K562 (cell line): Measurements from ENCODE around the gene ACVR2B. TPM values are rescaled to one million over a fixed set of nuclear protein-coding genes. Genes with fewer than 3 reads are reported as not detected.

ENCODE experiments used
- ATAC-seq: fragments of 200-7000 bp; cut with Tn5 transposase; 3 replicates; pipeline ENCODE4 v1.9.1; 2020; ENCODE audit warnings: moderate library complexity
- BruUV-seq: library from RNA; stranded (reverse); fragments of 400-500 nt; replicated peaks from 2 replicates; lab custom pipeline; 2021; lab: Mats Ljungman, UMichigan
- CTCF ChIA-PET: fragments of 300-600 bp; formaldehyde crosslinking; extraction: SDS; loops from one replicate; lab custom pipeline; 2021; ENCODE audit warnings: low intra/inter-chr PET ratio; lab: Yijun Ruan, JAX
- POLR2A ChIA-PET: fragments of 300-600, 350-650 bp; sonication (Branson Sonifier 250); formaldehyde crosslinking; extraction: SDS; loops from one replicate; lab custom pipeline; 2021; ENCODE audit warnings: antibody characterized with exemption, inconsistent platforms; lab: Yijun Ruan, JAX
- DNase-seq, 4 experiments: peaks; one replicate each; pipeline versions ENCODE4 v3.0.0 to v3.0.0-alpha.2; 2011 to 2018; ENCODE audit warnings: low spot score in 3 of 4, mixed read lengths in 3 of 4; ENCODE audit errors: extremely low read depth in 1 of 4
- FAIRE-seq: peaks from 2 replicates; lab custom pipeline; 2011; peaks lifted over from hg19 to GRCh38; lab: Jason Lieb, UNC
- H2AFZ ChIP-seq: 2 replicates; pipeline ENCODE4 v1.6.0; 2011; ENCODE audit warnings: low read depth, low read length, control low read depth, inconsistent platforms
- H3K27ac ChIP-seq: fragments of 200-600 bp; 3 replicates; pipeline ENCODE4 v1.8.0; 2011; ENCODE audit warnings: low read depth, mild to moderate bottlenecking, control low read depth, inconsistent platforms, low read length, moderate library complexity, mixed read lengths; ENCODE audit errors: extremely low read depth
- H3K27me3 ChIP-seq, 2 experiments: fragments of 300-600 bp in 1 of 2; 2 replicates in 1 of 2; 3 replicates in 1 of 2; pipeline versions ENCODE4 v1.6.0 to v1.8.0; 2011; ENCODE audit warnings: inconsistent platforms in 2 of 2, low read length in 2 of 2, mild to moderate bottlenecking in 1 of 2, mixed read lengths in 1 of 2, moderate library complexity in 1 of 2; ENCODE audit not compliant: control insufficient read depth in 2 of 2, insufficient read depth in 2 of 2
- H3K36me3 ChIP-seq: fragments of 300-600 bp; 3 replicates; pipeline ENCODE4 v1.8.0; 2011; ENCODE audit warnings: mild to moderate bottlenecking, low read length, inconsistent platforms; ENCODE audit not compliant: control insufficient read depth, insufficient read depth
- H3K4me1 ChIP-seq, 2 experiments: fragments of 200-600 bp in 1 of 2; replicated peaks in 1 of 2; 2 replicates in 1 of 2; 3 replicates in 1 of 2; pipeline versions ENCODE4 v1.5.1 to v1.8.0; 2011; ENCODE audit warnings: inconsistent platforms in 2 of 2, low read length in 2 of 2, mild to moderate bottlenecking in 1 of 2, mixed read lengths in 1 of 2, moderate library complexity in 1 of 2; ENCODE audit not compliant: control insufficient read depth in 2 of 2, insufficient read depth in 2 of 2
- H3K4me2 ChIP-seq: 2 replicates; pipeline ENCODE4 v1.6.1; 2011; ENCODE audit warnings: low read length, control low read depth, inconsistent platforms, mixed read lengths; ENCODE audit not compliant: insufficient read depth
- H3K4me3 ChIP-seq: fragments of 200-600 bp; sonication (generic), shearing (Covaris generic); 2 replicates; pipeline ENCODE4 v1.5.1; 2016; ENCODE audit warnings: control low read depth, inconsistent platforms
- H3K79me2 ChIP-seq: fragments of 200-600 bp; 3 replicates; pipeline ENCODE4 v1.8.0; 2011; ENCODE audit warnings: low read length, inconsistent platforms; ENCODE audit not compliant: control insufficient read depth, insufficient read depth
- H3K9ac ChIP-seq, 2 experiments: 2 replicates each; pipeline versions ENCODE4 v1.6.0 to v1.6.1; 2011; ENCODE audit warnings: low read depth in 2 of 2, low read length in 2 of 2, control low read depth in 1 of 2, inconsistent platforms in 1 of 2, mild to moderate bottlenecking in 1 of 2, mixed read lengths in 1 of 2; ENCODE audit not compliant: insufficient read depth in 1 of 2
- H3K9me1 ChIP-seq: one replicate; pipeline ENCODE4 v1.6.0; 2011; ENCODE audit warnings: inconsistent platforms, mild to moderate bottlenecking, low read length, moderate library complexity; ENCODE audit not compliant: control insufficient read depth, insufficient read depth
- H3K9me3 ChIP-seq: replicated peaks from 2 replicates; pipeline ENCODE4 v1.5.1; 2011; ENCODE audit warnings: low read depth, low read length, inconsistent platforms; ENCODE audit not compliant: control insufficient read depth, insufficient read depth
- H4K20me1 ChIP-seq: replicated peaks from 2 replicates; pipeline ENCODE4 v1.6.1; 2011; ENCODE audit warnings: low read length, inconsistent platforms, mixed read lengths; ENCODE audit not compliant: control insufficient read depth, insufficient read depth
- CHD4 ChIP-seq: fragments of 200-600 bp; sonication (generic); IDR thresholded peaks from 3 replicates; pipeline ENCODE4 v1.6.1; 2012; ENCODE audit warnings: low read depth, mild to moderate bottlenecking, mixed read lengths, low read length, inconsistent platforms; ENCODE audit not compliant: insufficient read depth, insufficient replicate concordance, poor library complexity, severe bottlenecking
- HDAC1 ChIP-seq, 2 experiments: fragments of 450-650 bp; IDR thresholded peaks; 2 replicates each; pipeline ENCODE4 v1.6.1; 2016 to 2017; ENCODE audit warnings: inconsistent platforms in 1 of 2, mild to moderate bottlenecking in 1 of 2, moderate library complexity in 1 of 2
- NCOA1 ChIP-seq: fragments of 450-650 bp; IDR thresholded peaks from 2 replicates; pipeline ENCODE4 v1.6.1; 2016; ENCODE audit warnings: low read depth
- PCBP1 ChIP-seq: fragments of 200-400 bp; formaldehyde crosslinking; IDR thresholded peaks from 2 replicates; pipeline ENCODE4 v1.6.1; 2018; ENCODE audit warnings: mild to moderate bottlenecking, low read depth, low read length; ENCODE audit not compliant: poor library complexity, severe bottlenecking
- RAD51 ChIP-seq: fragments of 450-650 bp; IDR thresholded peaks from 2 replicates; pipeline ENCODE4 v1.7.1; 2016; ENCODE audit warnings: low read depth, mild to moderate bottlenecking, borderline replicate concordance
- XRCC5 ChIP-seq: fragments of 200-400 bp; formaldehyde crosslinking; IDR thresholded peaks from 2 replicates; pipeline ENCODE4 v1.6.1; 2017; ENCODE audit warnings: low read depth, mild to moderate bottlenecking, low read length
- ZC3H11A ChIP-seq: IDR thresholded peaks from 2 replicates; pipeline ENCODE4 v1.6.1; 2012; ENCODE audit warnings: low read depth, low read length, improper control_type of control experiment
- ZNF12 ChIP-seq: sonication (generic); formaldehyde crosslinking; IDR thresholded peaks from 2 replicates; pipeline ENCODE4 v1.4.0; 2020; ENCODE audit warnings: mild to moderate bottlenecking, missing genetic modification reagents
- ZNF561 ChIP-seq: fragments of 450-650 bp; formaldehyde crosslinking; conservative IDR thresholded peaks from 2 replicates; pipeline ENCODE4 v1.4.0; 2020; ENCODE audit warnings: mild to moderate bottlenecking, moderate library complexity
- ZNF589 ChIP-seq: fragments of 200-800 bp; sonication (Bioruptor generic); IDR thresholded peaks from 2 replicates; pipeline ENCODE4 v1.6.1; 2016; ENCODE audit warnings: low read depth, missing genetic modification characterization, missing compliant biosample characterization
- ZNF778 ChIP-seq: fragments of 450-650 bp; formaldehyde crosslinking; IDR thresholded peaks from 2 replicates; pipeline ENCODE4 v1.4.0; 2020; ENCODE audit warnings: mild to moderate bottlenecking, moderate library complexity
- WGBS: fragments of 100-300 bp; shearing (Covaris generic); methylation state at CpG from one replicate; pipeline ENCODE4 v1.1.6; 2016; ENCODE audit warnings: low coverage, mixed read lengths; ENCODE audit not compliant: insufficient coverage; ENCODE audit errors: missing lambda C conversion rate; 5-methylcytosine and 5-hydroxymethylcytosine counted together
- in situ Hi-C: fragments of 300-500 bp; cut with MboI; formaldehyde crosslinking; loops from 4 replicates; pipeline ENCODE4 v1.15.0; 2018; ENCODE audit warnings: inconsistent platforms, mixed read lengths
- intact Hi-C: fragments of 100-400 bp; cut with micrococcal nuclease; formaldehyde crosslinking; loops from 2 replicates; pipeline ENCODE4 v1.14.2; 2022
- polyA plus RNA-seq, 8 experiments: library from polyadenylated mRNA; depleted of rRNA in 4 of 8; stranded (reverse) in 5 of 8; unstranded in 3 of 8; fragments of >200 nt; fragmentation: Nextera tagmentation in 2 of 8; fragmentation: Illumina TruSeq in 1 of 8; extraction: Ambion mirVana in 2 of 8; extraction: Trizol in 1 of 8; gene quantifications; 2 replicates each; pipeline versions ENCODE4 v1.2.1 to v1.2.3, GENCODE V29; 2011 to 2014; ENCODE audit warnings: inconsistent platforms in 1 of 8, missing spikeins in 1 of 8
- total RNA-seq, 7 experiments: library from RNA; depleted of rRNA in 6 of 7; stranded (reverse); fragments of >200 nt in 6 of 7; fragmentation: Illumina TruSeq in 2 of 7; extraction: Trizol in 2 of 7; gene quantifications; 2 replicates each; pipeline versions ENCODE4 v1.2.1 to v1.2.3, GENCODE V29; 2011 to 2021; ENCODE audit warnings: low replicate concordance in 1 of 7
- TF ChIP-seq, protein P1 (sequence below): fragments of 250-450 bp; sonication (Bioruptor Pico); IDR thresholded peaks from 2 replicates; pipeline ENCODE4 v1.8.0; 2022; ENCODE audit warnings: moderate library complexity, mild to moderate bottlenecking, inconsistent platforms
- TF ChIP-seq, protein P2 (sequence below): sonication (generic); formaldehyde crosslinking; IDR thresholded peaks from 2 replicates; pipeline ENCODE4 v1.9.0; 2022; ENCODE audit warnings: mild to moderate bottlenecking, missing genetic modification reagents

Gene ACVR2B
- total and polyA plus RNA-seq, 9 of the 15 experiments (the other 6 are each of a cell fraction or from before 2014, with no cell fraction given), result 1.8 to 23.7 (median 7.1) TPM

DNA sequence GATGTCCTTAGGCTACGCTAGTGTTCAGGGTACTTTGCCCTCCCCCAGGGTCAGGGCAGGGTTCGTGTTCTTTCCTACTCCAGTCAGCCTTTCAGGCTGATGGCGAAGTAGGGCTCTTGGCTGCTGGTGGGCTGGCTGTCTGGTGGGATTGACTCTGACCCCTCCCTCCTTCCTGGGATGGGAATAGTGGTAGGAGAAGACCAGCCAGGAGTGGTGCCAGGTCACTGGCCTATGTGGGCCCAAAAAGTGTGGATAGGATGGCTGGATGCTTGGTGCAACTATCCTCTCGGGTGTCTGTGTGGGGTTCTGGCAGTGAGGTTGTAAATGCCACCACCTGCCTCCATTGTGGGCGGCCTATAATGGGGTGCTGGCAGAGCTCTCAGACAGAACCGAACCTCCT lies 22.0 kb downstream of the ACVR2B start:
- Histone ChIP-seq H3K4me2 (no peak overlapping the region), H4K20me1 (peaks cover 15% of the 10 kb centered on the region), H2AFZ (no peak overlapping the region), H3K36me3 (peaks cover 20% of the 10 kb centered on the region; the same call in 2 of the 3 replicates), H3K4me1 (peaks cover 0 to 6% of the 10 kb centered on the region in 2 experiments; a peak in 2 of 5 replicates), H3K27ac (no peak overlapping the region), H3K4me3 (no peak overlapping the region), H3K79me2 (peaks cover 7% of the 10 kb centered on the region; the same call in 1 of the 3 replicates), H3K9me3 (no peaks in the 10 kb centered on the region), H3K9ac (no peak overlapping the region), H3K27me3 (no peaks in the 10 kb centered on the region), H3K9me1 (no peaks in the 10 kb centered on the region)
- ChIA-PET POLR2A (no interaction called here), CTCF (no interaction called here)
- intact Hi-C loops, result no loop called here
- ATAC-seq (no peak), FAIRE-seq (no peak), DNase-seq (no peak)
- BruUV-seq, result no TSS peak
- 50% methylated on average over 6 of the region's 6 CpGs for WGBS
- no peak for TF ChIP-seq CHD4
- TF ChIP-seq, protein P1, sequence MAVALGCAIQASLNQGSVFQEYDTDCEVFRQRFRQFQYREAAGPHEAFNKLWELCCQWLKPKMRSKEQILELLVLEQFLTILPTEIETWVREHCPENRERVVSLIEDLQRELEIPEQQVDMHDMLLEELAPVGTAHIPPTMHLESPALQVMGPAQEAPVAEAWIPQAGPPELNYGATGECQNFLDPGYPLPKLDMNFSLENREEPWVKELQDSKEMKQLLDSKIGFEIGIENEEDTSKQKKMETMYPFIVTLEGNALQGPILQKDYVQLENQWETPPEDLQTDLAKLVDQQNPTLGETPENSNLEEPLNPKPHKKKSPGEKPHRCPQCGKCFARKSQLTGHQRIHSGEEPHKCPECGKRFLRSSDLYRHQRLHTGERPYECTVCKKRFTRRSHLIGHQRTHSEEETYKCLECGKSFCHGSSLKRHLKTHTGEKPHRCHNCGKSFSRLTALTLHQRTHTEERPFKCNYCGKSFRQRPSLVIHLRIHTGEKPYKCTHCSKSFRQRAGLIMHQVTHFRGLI (CRISPR knock-in tag), result no peak
- no peak for TF ChIP-seq RAD51
- TF ChIP-seq PCBP1, result no peak
- TF ChIP-seq ZNF778, result no peak
- no peak for TF ChIP-seq XRCC5
- TF ChIP-seq HDAC1 (IDR thresholded peaks at IDR 0.05), result no peak
- TF ChIP-seq, protein P2, sequence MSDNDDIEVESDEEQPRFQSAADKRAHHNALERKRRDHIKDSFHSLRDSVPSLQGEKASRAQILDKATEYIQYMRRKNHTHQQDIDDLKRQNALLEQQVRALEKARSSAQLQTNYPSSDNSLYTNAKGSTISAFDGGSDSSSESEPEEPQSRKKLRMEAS (CRISPR knock-in tag), result no peak
- TF ChIP-seq NCOA1, result no peak
- no peak for TF ChIP-seq ZNF589 (CRISPR knock-in tag)
- no peak for TF ChIP-seq ZC3H11A
- TF ChIP-seq ZNF561 (CRISPR knock-in tag), result no peak
- TF ChIP-seq ZNF12 (CRISPR knock-in tag), result no peak
- in situ Hi-C loops, result loop anchor here (10.0 kb wide), 1 partner anchor 341 kb away; the partner anchor contains the start of genes ACAA1 and MYD88
